ENCODE results near the gene CNOT3.

- TF ChIP-seq ATF1 (CRISPR knock-in tag; IDR thresholded peaks at IDR 0.05) (no peak), CEBPZ (IDR thresholded peaks at IDR 0.05; ENCODE audit: low read length) (no peak)
Observed at GRCh38 chr19:54106716-54107115, 30.8 kb upstream of the CNOT3 start.

All from HepG2 (cell line).